ENCODE data around the gene ATAT1. TPM values are rescaled to one million over a fixed set of nuclear protein-coding genes. Genes with fewer than 3 reads are reported as not detected.

Gene ATAT1
- total and polyA plus RNA-seq, 2 of the 13 experiments (the other 11 are each of a cell fraction or from before 2014, with no cell fraction given), result 9.2 to 23.6 TPM

GRCh38 chr6:30678964-30679726, 52.5 kb downstream of the ATAT1 start (continued):
- TF ChIP-seq ZNF431 (CRISPR knock-in tag; IDR thresholded peaks at IDR 0.05; ENCODE audit: borderline replicate concordance, low read depth) (no peak), ELF4 (CRISPR knock-in tag; IDR thresholded peaks at IDR 0.05; ENCODE audit: borderline replicate concordance) (no peak), KAT7 (CRISPR knock-in tag; IDR thresholded peaks at IDR 0.05; ENCODE audit: borderline replicate concordance) (peak; percentile 92; the same call in 1 of the 2 replicates), SNAPC4 (CRISPR knock-in tag; IDR thresholded peaks at IDR 0.05) (peak; percentile 70; the same call in 1 of the 2 replicates), CBFB (CRISPR knock-in tag; IDR thresholded peaks at IDR 0.05) (peak; percentile 85; the same call in 1 of the 2 replicates), ZNF333 (CRISPR knock-in tag; IDR thresholded peaks at IDR 0.05; ENCODE audit: borderline replicate concordance) (peak; percentile 84; the same call in 1 of the 2 replicates), CEBPB (IDR thresholded peaks at IDR 0.05; ENCODE audit: borderline replicate concordance, low read depth, low read length) (no peak; the same call in 1 of the 2 replicates), PRPF4 (IDR thresholded peaks at IDR 0.05; ENCODE audit: low read depth, low read length, poor library complexity, severe bottlenecking) (no peak), ZBTB42 (CRISPR knock-in tag; IDR thresholded peaks at IDR 0.05) (no peak), ZNF761 (CRISPR knock-in tag; conservative IDR thresholded peaks at IDR 0.05) (0 out of 2 replicates have a peak, but pooled peaks have one; percentile 35), NFE2L1 (CRISPR knock-in tag; IDR thresholded peaks at IDR 0.05; ENCODE audit: borderline replicate concordance) (no peak), MTERF4 (CRISPR knock-in tag; IDR thresholded peaks at IDR 0.05) (no peak), ZMYM2 (CRISPR knock-in tag; IDR thresholded peaks at IDR 0.05) (no peak; the same call in 1 of the 2 replicates), ZFP90 (CRISPR knock-in tag; IDR thresholded peaks at IDR 0.05; ENCODE audit: borderline replicate concordance) (peak; percentile 40; the same call in 1 of the 2 replicates), GTF2F1 (IDR thresholded peaks at IDR 0.05; ENCODE audit: low read length) (no peak), TRAFD1 (CRISPR knock-in tag; IDR thresholded peaks at IDR 0.05; ENCODE audit: borderline replicate concordance) (no peak)
- TF ChIP-seq, protein P1, sequence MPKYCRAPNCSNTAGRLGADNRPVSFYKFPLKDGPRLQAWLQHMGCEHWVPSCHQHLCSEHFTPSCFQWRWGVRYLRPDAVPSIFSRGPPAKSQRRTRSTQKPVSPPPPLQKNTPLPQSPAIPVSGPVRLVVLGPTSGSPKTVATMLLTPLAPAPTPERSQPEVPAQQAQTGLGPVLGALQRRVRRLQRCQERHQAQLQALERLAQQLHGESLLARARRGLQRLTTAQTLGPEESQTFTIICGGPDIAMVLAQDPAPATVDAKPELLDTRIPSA (CRISPR knock-in tag; IDR thresholded peaks at IDR 0.05; ENCODE audit: borderline replicate concordance), result no peak
- TF ChIP-seq, protein P2, sequence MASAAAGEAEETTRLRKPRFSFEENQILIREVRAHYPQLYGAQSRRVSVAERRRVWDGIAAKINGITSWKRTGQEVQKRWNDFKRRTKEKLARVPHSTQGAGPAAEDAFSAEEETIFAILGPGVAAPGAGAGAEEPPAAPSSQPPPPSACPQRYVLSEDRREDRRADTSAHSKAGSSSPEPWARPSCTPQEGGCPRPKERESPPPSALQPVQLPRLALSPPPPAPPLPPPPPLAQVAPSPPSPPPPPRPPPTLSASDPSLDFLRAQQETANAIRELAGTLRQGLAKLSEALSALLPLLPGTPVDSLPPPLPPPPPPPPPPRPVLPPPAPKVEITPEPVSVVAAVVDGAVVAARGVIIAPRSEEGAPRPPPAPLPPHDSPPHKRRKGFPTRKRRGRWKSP (CRISPR knock-in tag; IDR thresholded peaks at IDR 0.05), result no peak
